H1 (cell line): ENCODE results near the gene SKIDA1. TPM values are rescaled to one million over a fixed set of nuclear protein-coding genes. Genes with fewer than 3 reads are reported as not detected.

Experiments used
- CTBP2 ChIP-seq: IDR thresholded peaks from 2 replicates; pipeline ENCODE4 v1.7.0; 2011; ENCODE audit warnings: borderline replicate concordance, mild to moderate bottlenecking, moderate library complexity, mixed read lengths, low read length; ENCODE audit not compliant: insufficient read depth, insufficient read length
- GTF2F1 ChIP-seq: IDR thresholded peaks from 2 replicates; pipeline ENCODE4 v1.6.1; 2012; ENCODE audit warnings: low read depth, low read length, improper control_type of control experiment, borderline replicate concordance
- HDAC2 ChIP-seq, 2 experiments: fragments of 300-600 bp in 1 of 2; sonication (generic) in 1 of 2; IDR thresholded peaks; 2 replicates each; pipeline ENCODE4 v1.6.1; 2011 to 2012; ENCODE audit warnings: low read depth in 2 of 2, low read length in 2 of 2, mild to moderate bottlenecking in 2 of 2, moderate library complexity in 2 of 2, borderline replicate concordance in 1 of 2, inconsistent platforms in 1 of 2
- KDM4A ChIP-seq: IDR thresholded peaks from one replicate; pipeline ENCODE4 v1.7.1; 2012; ENCODE audit warnings: low read depth, mild to moderate bottlenecking, moderate library complexity, low read length, inconsistent platforms; ENCODE audit not compliant: severe bottlenecking
- MAFK ChIP-seq: IDR thresholded peaks from 2 replicates; pipeline ENCODE4 v1.6.1; 2012; ENCODE audit warnings: low read depth, mild to moderate bottlenecking, improper control_type of control experiment, low read length
- RAD21 ChIP-seq, 2 experiments: IDR thresholded peaks in 1 of 2; conservative IDR thresholded peaks in 1 of 2; 2 replicates each; pipeline ENCODE4 v1.6.1; 2011; ENCODE audit warnings: low read depth in 2 of 2, low read length in 2 of 2, improper control_type of control experiment in 1 of 2, inconsistent platforms in 1 of 2, mild to moderate bottlenecking in 1 of 2, moderate library complexity in 1 of 2
- SRF ChIP-seq: IDR thresholded peaks from 2 replicates; pipeline ENCODE4 v1.6.1; 2011; ENCODE audit warnings: mild to moderate bottlenecking, low read depth, low read length, moderate library complexity
- polyA plus RNA-seq, 7 experiments: library from polyadenylated mRNA; depleted of rRNA in 3 of 7; stranded (reverse) in 5 of 7; unstranded in 2 of 7; fragments of >200 nt in 5 of 7; fragments of 200-250 nt in 2 of 7; gene quantifications; 1 replicate in 5 of 7; 2 replicates in 1 of 7; 4 replicates in 1 of 7; pipeline versions ENCODE4 v1.2.1 to v1.2.3, GENCODE V29; 2011 to 2013; ENCODE audit warnings: missing spikeins in 2 of 7, mixed read lengths in 2 of 7
- total RNA-seq: library from RNA; stranded (reverse); fragmentation: NEBNext Ultra II Directional; extraction: Animal tissue kit (Norgen Biotek cat#: 25700); gene quantifications from 2 replicates; pipeline ENCODE4 v1.2.1, GENCODE V29; 2021
- TF ChIP-seq, protein P1 (sequence below): fragments of 300-600 bp; sonication (generic); IDR thresholded peaks from 2 replicates; pipeline ENCODE4 v1.7.1; 2012; ENCODE audit warnings: low read length, moderate library complexity, mild to moderate bottlenecking, inconsistent platforms; ENCODE audit not compliant: insufficient replicate concordance

Gene SKIDA1
- total and polyA plus RNA-seq, 2 of the 8 experiments (the other 6 are each of a cell fraction or from before 2014, with no cell fraction given), result 1.5 to 8.0 TPM

- TF ChIP-seq, protein P1, sequence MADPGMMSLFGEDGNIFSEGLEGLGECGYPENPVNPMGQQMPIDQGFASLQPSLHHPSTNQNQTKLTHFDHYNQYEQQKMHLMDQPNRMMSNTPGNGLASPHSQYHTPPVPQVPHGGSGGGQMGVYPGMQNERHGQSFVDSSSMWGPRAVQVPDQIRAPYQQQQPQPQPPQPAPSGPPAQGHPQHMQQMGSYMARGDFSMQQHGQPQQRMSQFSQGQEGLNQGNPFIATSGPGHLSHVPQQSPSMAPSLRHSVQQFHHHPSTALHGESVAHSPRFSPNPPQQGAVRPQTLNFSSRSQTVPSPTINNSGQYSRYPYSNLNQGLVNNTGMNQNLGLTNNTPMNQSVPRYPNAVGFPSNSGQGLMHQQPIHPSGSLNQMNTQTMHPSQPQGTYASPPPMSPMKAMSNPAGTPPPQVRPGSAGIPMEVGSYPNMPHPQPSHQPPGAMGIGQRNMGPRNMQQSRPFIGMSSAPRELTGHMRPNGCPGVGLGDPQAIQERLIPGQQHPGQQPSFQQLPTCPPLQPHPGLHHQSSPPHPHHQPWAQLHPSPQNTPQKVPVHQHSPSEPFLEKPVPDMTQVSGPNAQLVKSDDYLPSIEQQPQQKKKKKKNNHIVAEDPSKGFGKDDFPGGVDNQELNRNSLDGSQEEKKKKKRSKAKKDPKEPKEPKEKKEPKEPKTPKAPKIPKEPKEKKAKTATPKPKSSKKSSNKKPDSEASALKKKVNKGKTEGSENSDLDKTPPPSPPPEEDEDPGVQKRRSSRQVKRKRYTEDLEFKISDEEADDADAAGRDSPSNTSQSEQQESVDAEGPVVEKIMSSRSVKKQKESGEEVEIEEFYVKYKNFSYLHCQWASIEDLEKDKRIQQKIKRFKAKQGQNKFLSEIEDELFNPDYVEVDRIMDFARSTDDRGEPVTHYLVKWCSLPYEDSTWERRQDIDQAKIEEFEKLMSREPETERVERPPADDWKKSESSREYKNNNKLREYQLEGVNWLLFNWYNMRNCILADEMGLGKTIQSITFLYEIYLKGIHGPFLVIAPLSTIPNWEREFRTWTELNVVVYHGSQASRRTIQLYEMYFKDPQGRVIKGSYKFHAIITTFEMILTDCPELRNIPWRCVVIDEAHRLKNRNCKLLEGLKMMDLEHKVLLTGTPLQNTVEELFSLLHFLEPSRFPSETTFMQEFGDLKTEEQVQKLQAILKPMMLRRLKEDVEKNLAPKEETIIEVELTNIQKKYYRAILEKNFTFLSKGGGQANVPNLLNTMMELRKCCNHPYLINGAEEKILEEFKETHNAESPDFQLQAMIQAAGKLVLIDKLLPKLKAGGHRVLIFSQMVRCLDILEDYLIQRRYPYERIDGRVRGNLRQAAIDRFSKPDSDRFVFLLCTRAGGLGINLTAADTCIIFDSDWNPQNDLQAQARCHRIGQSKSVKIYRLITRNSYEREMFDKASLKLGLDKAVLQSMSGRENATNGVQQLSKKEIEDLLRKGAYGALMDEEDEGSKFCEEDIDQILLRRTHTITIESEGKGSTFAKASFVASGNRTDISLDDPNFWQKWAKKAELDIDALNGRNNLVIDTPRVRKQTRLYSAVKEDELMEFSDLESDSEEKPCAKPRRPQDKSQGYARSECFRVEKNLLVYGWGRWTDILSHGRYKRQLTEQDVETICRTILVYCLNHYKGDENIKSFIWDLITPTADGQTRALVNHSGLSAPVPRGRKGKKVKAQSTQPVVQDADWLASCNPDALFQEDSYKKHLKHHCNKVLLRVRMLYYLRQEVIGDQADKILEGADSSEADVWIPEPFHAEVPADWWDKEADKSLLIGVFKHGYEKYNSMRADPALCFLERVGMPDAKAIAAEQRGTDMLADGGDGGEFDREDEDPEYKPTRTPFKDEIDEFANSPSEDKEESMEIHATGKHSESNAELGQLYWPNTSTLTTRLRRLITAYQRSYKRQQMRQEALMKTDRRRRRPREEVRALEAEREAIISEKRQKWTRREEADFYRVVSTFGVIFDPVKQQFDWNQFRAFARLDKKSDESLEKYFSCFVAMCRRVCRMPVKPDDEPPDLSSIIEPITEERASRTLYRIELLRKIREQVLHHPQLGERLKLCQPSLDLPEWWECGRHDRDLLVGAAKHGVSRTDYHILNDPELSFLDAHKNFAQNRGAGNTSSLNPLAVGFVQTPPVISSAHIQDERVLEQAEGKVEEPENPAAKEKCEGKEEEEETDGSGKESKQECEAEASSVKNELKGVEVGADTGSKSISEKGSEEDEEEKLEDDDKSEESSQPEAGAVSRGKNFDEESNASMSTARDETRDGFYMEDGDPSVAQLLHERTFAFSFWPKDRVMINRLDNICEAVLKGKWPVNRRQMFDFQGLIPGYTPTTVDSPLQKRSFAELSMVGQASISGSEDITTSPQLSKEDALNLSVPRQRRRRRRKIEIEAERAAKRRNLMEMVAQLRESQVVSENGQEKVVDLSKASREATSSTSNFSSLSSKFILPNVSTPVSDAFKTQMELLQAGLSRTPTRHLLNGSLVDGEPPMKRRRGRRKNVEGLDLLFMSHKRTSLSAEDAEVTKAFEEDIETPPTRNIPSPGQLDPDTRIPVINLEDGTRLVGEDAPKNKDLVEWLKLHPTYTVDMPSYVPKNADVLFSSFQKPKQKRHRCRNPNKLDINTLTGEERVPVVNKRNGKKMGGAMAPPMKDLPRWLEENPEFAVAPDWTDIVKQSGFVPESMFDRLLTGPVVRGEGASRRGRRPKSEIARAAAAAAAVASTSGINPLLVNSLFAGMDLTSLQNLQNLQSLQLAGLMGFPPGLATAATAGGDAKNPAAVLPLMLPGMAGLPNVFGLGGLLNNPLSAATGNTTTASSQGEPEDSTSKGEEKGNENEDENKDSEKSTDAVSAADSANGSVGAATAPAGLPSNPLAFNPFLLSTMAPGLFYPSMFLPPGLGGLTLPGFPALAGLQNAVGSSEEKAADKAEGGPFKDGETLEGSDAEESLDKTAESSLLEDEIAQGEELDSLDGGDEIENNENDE, result no peak
- no peak for TF ChIP-seq KDM4A
- TF ChIP-seq CTBP2, result no peak
- TF ChIP-seq HDAC2 (IDR thresholded peaks at IDR 0.05; ENCODE audit: borderline replicate concordance in 1 of 2, low read depth in 2 of 2, low read length in 2 of 2), result no peak
- TF ChIP-seq RAD21 (IDR thresholded peaks at IDR 0.05 in 1 of 2, conservative IDR thresholded peaks at IDR 0.05 in 1 of 2; ENCODE audit: low read depth in 2 of 2, low read length in 2 of 2), result peak; percentile 43 to 61
- no peak for TF ChIP-seq MAFK
- no peak for TF ChIP-seq GTF2F1
- no peak for TF ChIP-seq SRF
Observed at GRCh38 chr10:21522631-21523406, 2.7 kb downstream of the SKIDA1 start (continued).
